Stomach (tissue), 4 donors: ENCODE measurements around the gene FAM110A.

ENCODE experiments used
- EP300 ChIP-seq: sonication (generic); formaldehyde crosslinking; IDR thresholded peaks from one replicate; pipeline ENCODE4 v1.6.1; 2017; ENCODE audit warnings: antibody characterized with exemption
- POLR2A ChIP-seq, 4 donors: fragments of 450-650 bp; IDR thresholded peaks; one replicate each; pipeline ENCODE4 v1.6.1; 2016; ENCODE audit warnings: antibody characterized with exemption in 4 of 4, control low read depth in 2 of 4, mild to moderate bottlenecking in 1 of 4, moderate library complexity in 1 of 4
- TF ChIP-seq, protein P1 (sequence below), 7 experiments: fragments of 450-650 bp in 4 of 7; fragments of 200-600 bp in 3 of 7; sonication (generic) in 3 of 7; IDR thresholded peaks; one replicate each; pipeline ENCODE4 v1.5.1; 2016 to 2019; ENCODE audit warnings: antibody characterized with exemption in 7 of 7, control low read depth in 2 of 7, mild to moderate bottlenecking in 1 of 7

DNA sequence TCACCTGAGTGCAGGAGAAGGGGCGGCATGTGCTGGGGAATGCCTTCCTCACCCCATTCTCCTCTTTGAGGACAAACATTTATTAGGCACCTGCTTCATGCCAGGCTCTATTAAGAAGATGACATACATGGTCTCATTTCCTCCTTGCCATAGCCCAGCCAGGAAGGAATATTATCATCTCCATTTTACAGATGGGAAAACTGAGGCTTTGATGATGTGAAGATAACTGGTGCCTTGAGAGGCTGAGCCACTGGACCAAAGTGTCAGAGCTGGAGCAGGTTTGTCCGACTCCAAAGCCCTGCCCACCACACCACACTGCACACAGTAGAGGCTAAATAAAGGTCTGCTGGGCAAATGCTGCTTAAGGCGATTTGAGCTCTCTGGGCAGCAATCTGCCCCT is 37.2 kb downstream of the FAM110A start:
- TF ChIP-seq, protein P1, sequence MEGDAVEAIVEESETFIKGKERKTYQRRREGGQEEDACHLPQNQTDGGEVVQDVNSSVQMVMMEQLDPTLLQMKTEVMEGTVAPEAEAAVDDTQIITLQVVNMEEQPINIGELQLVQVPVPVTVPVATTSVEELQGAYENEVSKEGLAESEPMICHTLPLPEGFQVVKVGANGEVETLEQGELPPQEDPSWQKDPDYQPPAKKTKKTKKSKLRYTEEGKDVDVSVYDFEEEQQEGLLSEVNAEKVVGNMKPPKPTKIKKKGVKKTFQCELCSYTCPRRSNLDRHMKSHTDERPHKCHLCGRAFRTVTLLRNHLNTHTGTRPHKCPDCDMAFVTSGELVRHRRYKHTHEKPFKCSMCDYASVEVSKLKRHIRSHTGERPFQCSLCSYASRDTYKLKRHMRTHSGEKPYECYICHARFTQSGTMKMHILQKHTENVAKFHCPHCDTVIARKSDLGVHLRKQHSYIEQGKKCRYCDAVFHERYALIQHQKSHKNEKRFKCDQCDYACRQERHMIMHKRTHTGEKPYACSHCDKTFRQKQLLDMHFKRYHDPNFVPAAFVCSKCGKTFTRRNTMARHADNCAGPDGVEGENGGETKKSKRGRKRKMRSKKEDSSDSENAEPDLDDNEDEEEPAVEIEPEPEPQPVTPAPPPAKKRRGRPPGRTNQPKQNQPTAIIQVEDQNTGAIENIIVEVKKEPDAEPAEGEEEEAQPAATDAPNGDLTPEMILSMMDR (IDR thresholded peaks at IDR 0.05), result no peak
- no peak for TF ChIP-seq POLR2A (IDR thresholded peaks at IDR 0.05)
- no peak for TF ChIP-seq EP300
